ENCODE measurements around the gene NES. TPM values are rescaled to one million over a fixed set of nuclear protein-coding genes. Genes with fewer than 3 reads are reported as not detected.

The NES gene
- total RNA-seq, 4 donors from 2014 or later = 7.8 to 28.8 (median 13.5) TPM

GRCh38 chr1:156619582-156619955 lies 57.6 kb downstream of the NES start:
- TF ChIP-seq, protein P1, sequence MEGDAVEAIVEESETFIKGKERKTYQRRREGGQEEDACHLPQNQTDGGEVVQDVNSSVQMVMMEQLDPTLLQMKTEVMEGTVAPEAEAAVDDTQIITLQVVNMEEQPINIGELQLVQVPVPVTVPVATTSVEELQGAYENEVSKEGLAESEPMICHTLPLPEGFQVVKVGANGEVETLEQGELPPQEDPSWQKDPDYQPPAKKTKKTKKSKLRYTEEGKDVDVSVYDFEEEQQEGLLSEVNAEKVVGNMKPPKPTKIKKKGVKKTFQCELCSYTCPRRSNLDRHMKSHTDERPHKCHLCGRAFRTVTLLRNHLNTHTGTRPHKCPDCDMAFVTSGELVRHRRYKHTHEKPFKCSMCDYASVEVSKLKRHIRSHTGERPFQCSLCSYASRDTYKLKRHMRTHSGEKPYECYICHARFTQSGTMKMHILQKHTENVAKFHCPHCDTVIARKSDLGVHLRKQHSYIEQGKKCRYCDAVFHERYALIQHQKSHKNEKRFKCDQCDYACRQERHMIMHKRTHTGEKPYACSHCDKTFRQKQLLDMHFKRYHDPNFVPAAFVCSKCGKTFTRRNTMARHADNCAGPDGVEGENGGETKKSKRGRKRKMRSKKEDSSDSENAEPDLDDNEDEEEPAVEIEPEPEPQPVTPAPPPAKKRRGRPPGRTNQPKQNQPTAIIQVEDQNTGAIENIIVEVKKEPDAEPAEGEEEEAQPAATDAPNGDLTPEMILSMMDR (IDR thresholded peaks at IDR 0.05; ENCODE audit: low read depth) = no peak

DNA sequence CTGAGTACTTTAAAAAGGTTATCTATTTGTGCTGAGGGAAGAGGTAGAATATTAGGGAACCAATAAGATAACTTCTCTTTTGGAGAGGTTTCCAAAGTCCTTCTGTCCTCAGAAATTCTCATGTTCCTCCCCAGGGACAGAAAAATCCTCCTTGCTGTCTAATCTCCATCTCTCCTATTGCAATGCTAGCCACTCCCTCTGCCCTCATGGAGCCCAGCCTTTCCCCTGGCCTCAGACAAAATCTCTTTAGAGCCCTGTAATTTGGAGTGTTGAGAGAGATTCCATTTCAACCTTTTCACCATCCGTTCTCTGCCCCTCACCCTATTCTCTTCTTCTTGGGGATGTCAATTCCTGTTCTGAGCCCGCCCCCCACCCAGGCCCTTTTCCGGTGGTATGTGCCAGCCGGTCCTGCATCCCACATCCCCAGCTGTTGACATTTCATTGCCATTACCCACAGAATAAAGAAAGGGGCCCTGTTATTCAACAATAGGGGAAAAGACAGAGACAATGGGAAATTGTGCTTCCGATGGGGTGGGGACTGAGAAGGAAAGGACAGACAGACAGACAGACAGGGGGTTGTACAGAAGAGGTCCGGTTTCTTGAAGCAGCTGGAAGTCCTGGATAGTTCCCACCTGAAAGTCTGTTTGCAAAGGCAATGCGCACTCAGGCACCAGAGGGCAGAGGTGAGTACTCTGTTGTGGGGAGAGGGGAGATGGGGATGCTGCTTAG lies 58.2 kb downstream of the NES start, which contains the start of gene HAPLN2:
Gene HAPLN2, plus strand, starts transcription at position 563 of the 729 bp plus-strand sequence. CDS start 4,076 bp downstream, outside the sequence.
- TF ChIP-seq, protein P1 (IDR thresholded peaks at IDR 0.05; ENCODE audit: low read depth) = no peak

Other genes starting within 250 kb of the NES start
- gene MEF2D, start 176.6 kb downstream of the NES start, total RNA-seq = 10 to 100 TPM; 18.9 to 46.5 (median 24.8) TPM
- gene IQGAP3, start 104.8 kb downstream of the NES start, total RNA-seq = 1 to 10 TPM in 2 of 4 donors, under 1 TPM in 1, not detected in 1; 0.57 to 2.5 (median 2.0) TPM
- gene TTC24, start 97.7 kb downstream of the NES start, total RNA-seq = not detected
- 10 to 100 TPM; 45.8 to 61.1 (median 49.7) TPM for gene NAXE, start 85.6 kb downstream of the NES start, total RNA-seq
- 10 to 100 TPM; 10.7 to 35.1 (median 21.4) TPM for gene GPATCH4, start 75.9 kb downstream of the NES start, total RNA-seq
- 1 to 10 TPM in 2 of 4 donors, not detected in 2; 1.5 to 1.7 TPM for gene HAPLN2, start 58.0 kb downstream of the NES start, total RNA-seq
- not detected for gene BCAN, start 35.3 kb downstream of the NES start, total RNA-seq
- gene CRABP2, start 28.2 kb upstream of the NES start, total RNA-seq = 10 to 100 TPM in 1 of 4 donors, 1 to 10 TPM in 3; 2.4 to 16.5 (median 4.0) TPM
- 10 to 100 TPM; 20.5 to 29.2 (median 23.0) TPM for gene METTL25B, start 51.1 kb upstream of the NES start, total RNA-seq
- 10 to 100 TPM; 10.9 to 21.5 (median 13.5) TPM for gene ISG20L2, start 51.4 kb upstream of the NES start, total RNA-seq
- 10 to 100 TPM; 53.0 to 84.5 (median 74.0) TPM for gene MRPL24, start 63.7 kb upstream of the NES start, total RNA-seq
- gene HDGF, start 74.3 kb upstream of the NES start, total RNA-seq = 100 to 1,000 TPM in 3 of 4 donors, 10 to 100 TPM in 1; 86.5 to 126 (median 113) TPM
- gene PRCC, start 90.1 kb upstream of the NES start, total RNA-seq = 10 to 100 TPM; 19.7 to 27.3 (median 21.3) TPM
- 1 to 10 TPM in 1 of 4 donors, under 1 TPM in 3; 0.34 to 1.1 (median 0.71) TPM for gene SH2D2A, start 139.4 kb upstream of the NES start, total RNA-seq
- gene INSRR, start 181.7 kb upstream of the NES start, total RNA-seq = not detected
- under 1 TPM in 2 of 4 donors, not detected in 2; 0.49 to 0.85 TPM for gene NTRK1, start 183.5 kb upstream of the NES start, total RNA-seq
- 10 to 100 TPM in 2 of 4 donors, 1 to 10 TPM in 2; 5.9 to 40.9 (median 8.7) TPM for gene PEAR1, start 216.3 kb upstream of the NES start, total RNA-seq
- gene LRRC71, start 243.2 kb upstream of the NES start, total RNA-seq = under 1 TPM in 1 of 4 donors, not detected in 3; 0.94 TPM